GM18505 (cell line): ENCODE results near the gene RAD51D.

Source experiments
- ATAC-seq: cut with Tn5 transposase; IDR thresholded peaks from one replicate; pipeline ENCODE4 v1.9.1; 2021; ENCODE audit not compliant: unreplicated experiment
- POLR2A ChIP-seq: IDR thresholded peaks from 4 replicates; pipeline ENCODE4 v1.6.1; 2011; ENCODE audit warnings: borderline replicate concordance; ENCODE audit not compliant: insufficient read depth, insufficient read length; ENCODE audit errors: extremely low read depth

Gene RAD51D

GRCh38 chr17:35079547-35080423 is 39.9 kb downstream of the RAD51D start:
- ATAC-seq = no peak
- no peak for TF ChIP-seq POLR2A

- ATAC-seq = no peak
- TF ChIP-seq POLR2A = no peak
Measured at GRCh38 chr17:35076874-35077273, 42.8 kb downstream of the RAD51D start.

GRCh38 chr17:35074711-35075707 is 44.7 kb downstream of the RAD51D start:
- ATAC-seq = no peak
- no peak for TF ChIP-seq POLR2A

GRCh38 chr17:35073991-35074627 is 45.6 kb downstream of the RAD51D start:
- no peak for ATAC-seq
- no peak for TF ChIP-seq POLR2A

- ATAC-seq = no peak
- TF ChIP-seq POLR2A = no peak
Measured at GRCh38 chr17:35073183-35073790, 46.4 kb downstream of the RAD51D start.

GRCh38 chr17:35069311-35069710 is 50.3 kb downstream of the RAD51D start:
- no peak for TF ChIP-seq POLR2A
- no peak for ATAC-seq

GRCh38 chr17:35068249-35068648 is 51.4 kb downstream of the RAD51D start:
- ATAC-seq = no peak
- TF ChIP-seq POLR2A = no peak

- no peak for ATAC-seq
- no peak for TF ChIP-seq POLR2A
Measured at GRCh38 chr17:35065880-35066279, 53.8 kb downstream of the RAD51D start.

GRCh38 chr17:35064516-35065215 is 55.0 kb downstream of the RAD51D start:
- TF ChIP-seq POLR2A = no peak
- no peak for ATAC-seq

- TF ChIP-seq POLR2A = no peak
- ATAC-seq = peak; percentile 84
Measured at GRCh38 chr17:35063514-35064223, 56.0 kb downstream of the RAD51D start, which contains the start of gene RFFL. TSS of gene RFFL (minus strand) at chr17:35063707. CDS start at chr17:35026553, 37,154 bp downstream.

GRCh38 chr17:35062308-35062707 is 57.4 kb downstream of the RAD51D start:
- no peak for TF ChIP-seq POLR2A
- no peak for ATAC-seq
